Stomach (tissue), 4 donors: ENCODE measurements around the gene ANGEL1.

Experiments used
- POLR2AphosphoS5 ChIP-seq, 3 donors: sonication (generic); formaldehyde crosslinking; IDR thresholded peaks; one replicate each; pipeline ENCODE4 v1.6.1; 2016; ENCODE audit warnings: antibody characterized with exemption in 3 of 3
- TF ChIP-seq, protein P1 (sequence below), 7 experiments: fragments of 450-650 bp in 4 of 7; fragments of 200-600 bp in 3 of 7; sonication (generic) in 3 of 7; IDR thresholded peaks; one replicate each; pipeline ENCODE4 v1.5.1; 2016 to 2019; ENCODE audit warnings: antibody characterized with exemption in 7 of 7, control low read depth in 2 of 7, mild to moderate bottlenecking in 1 of 7

DNA sequence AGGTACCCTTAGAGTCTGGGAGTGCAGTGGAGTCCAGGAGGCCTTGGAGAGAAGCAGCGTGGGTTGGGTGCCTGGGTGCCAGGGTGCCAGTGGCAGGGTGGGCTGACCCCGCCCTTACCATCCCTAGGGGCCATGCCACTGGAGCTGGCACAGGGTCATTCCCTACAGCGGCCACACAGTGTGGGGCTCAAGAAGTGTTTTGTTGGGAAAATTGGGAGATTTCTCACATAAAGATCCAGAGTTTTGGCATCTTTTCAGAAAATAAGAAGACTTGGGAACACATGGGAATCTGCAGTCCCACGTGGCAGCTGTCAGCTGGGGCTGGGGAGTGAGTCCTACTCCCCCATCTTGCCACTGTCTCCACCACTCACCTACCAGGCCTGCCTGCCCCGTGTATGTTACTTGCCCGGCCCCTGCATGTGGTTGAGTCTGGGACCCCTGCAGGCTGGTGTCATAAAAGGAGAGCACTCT is 47.2 kb downstream of the ANGEL1 start:
- TF ChIP-seq, protein P1, sequence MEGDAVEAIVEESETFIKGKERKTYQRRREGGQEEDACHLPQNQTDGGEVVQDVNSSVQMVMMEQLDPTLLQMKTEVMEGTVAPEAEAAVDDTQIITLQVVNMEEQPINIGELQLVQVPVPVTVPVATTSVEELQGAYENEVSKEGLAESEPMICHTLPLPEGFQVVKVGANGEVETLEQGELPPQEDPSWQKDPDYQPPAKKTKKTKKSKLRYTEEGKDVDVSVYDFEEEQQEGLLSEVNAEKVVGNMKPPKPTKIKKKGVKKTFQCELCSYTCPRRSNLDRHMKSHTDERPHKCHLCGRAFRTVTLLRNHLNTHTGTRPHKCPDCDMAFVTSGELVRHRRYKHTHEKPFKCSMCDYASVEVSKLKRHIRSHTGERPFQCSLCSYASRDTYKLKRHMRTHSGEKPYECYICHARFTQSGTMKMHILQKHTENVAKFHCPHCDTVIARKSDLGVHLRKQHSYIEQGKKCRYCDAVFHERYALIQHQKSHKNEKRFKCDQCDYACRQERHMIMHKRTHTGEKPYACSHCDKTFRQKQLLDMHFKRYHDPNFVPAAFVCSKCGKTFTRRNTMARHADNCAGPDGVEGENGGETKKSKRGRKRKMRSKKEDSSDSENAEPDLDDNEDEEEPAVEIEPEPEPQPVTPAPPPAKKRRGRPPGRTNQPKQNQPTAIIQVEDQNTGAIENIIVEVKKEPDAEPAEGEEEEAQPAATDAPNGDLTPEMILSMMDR (IDR thresholded peaks at IDR 0.05): no peak
- no peak for TF ChIP-seq POLR2AphosphoS5 (IDR thresholded peaks at IDR 0.05)
